KMS-11 (cell line): ENCODE measurements around the gene GIMAP7.

Experiments used
- H2AFZ ChIP-seq: fragments of 200-600 bp; sonication (generic); 2 replicates; pipeline ENCODE4 v1.6.1; 2016; ENCODE audit warnings: antibody characterized with exemption, mixed run types, low read depth
- H3K27ac ChIP-seq: fragments of 200-600 bp; sonication (generic); 2 replicates; pipeline ENCODE4 v1.6.1; 2016; ENCODE audit warnings: mild to moderate bottlenecking, mixed run types
- H3K27me3 ChIP-seq: fragments of 200-600 bp; sonication (generic); 2 replicates; pipeline ENCODE4 v1.6.1; 2017; ENCODE audit warnings: mild to moderate bottlenecking, low read depth, mixed run types, moderate library complexity; ENCODE audit not compliant: insufficient read depth
- H3K36me3 ChIP-seq: fragments of 200-600 bp; sonication (generic); 2 replicates; pipeline ENCODE4 v1.6.1; 2017; ENCODE audit warnings: mild to moderate bottlenecking, mixed run types; ENCODE audit not compliant: insufficient read depth
- H3K4me1 ChIP-seq: fragments of 200-600 bp; sonication (generic); 2 replicates; pipeline ENCODE4 v1.6.1; 2016; ENCODE audit warnings: mild to moderate bottlenecking, low read depth, mixed run types; ENCODE audit not compliant: poor library complexity, severe bottlenecking
- H3K4me2 ChIP-seq: fragments of 200-600 bp; sonication (generic); 2 replicates; pipeline ENCODE4 v1.7.0; 2016; ENCODE audit warnings: mild to moderate bottlenecking, mixed run types
- H3K4me3 ChIP-seq: fragments of 200-600 bp; sonication (generic); IDR thresholded peaks from 2 replicates; pipeline ENCODE4 v1.6.1; 2017; ENCODE audit warnings: low read depth, low read length, mixed read lengths; ENCODE audit not compliant: insufficient read depth
- H3K79me2 ChIP-seq: fragments of 200-600 bp; sonication (generic); 2 replicates; pipeline ENCODE4 v1.6.1; 2016; ENCODE audit warnings: low read depth, mixed run types; ENCODE audit not compliant: insufficient read depth
- H3K9ac ChIP-seq: fragments of 200-600 bp; sonication (generic); 2 replicates; pipeline ENCODE4 v1.6.1; 2016; ENCODE audit warnings: mild to moderate bottlenecking, mixed run types
- H4K20me1 ChIP-seq: fragments of 200-600 bp; sonication (generic); 2 replicates; pipeline ENCODE4 v1.6.1; 2016; ENCODE audit warnings: mild to moderate bottlenecking, mixed run types; ENCODE audit not compliant: insufficient read depth
- TF ChIP-seq, protein P1 (sequence below): fragments of 200-600 bp; sonication (generic); conservative IDR thresholded peaks from 2 replicates; pipeline ENCODE4 v1.6.1; 2017; ENCODE audit warnings: low read depth, mild to moderate bottlenecking, antibody characterized with exemption, low read length, moderate library complexity, mixed read lengths

Gene GIMAP7

DNA sequence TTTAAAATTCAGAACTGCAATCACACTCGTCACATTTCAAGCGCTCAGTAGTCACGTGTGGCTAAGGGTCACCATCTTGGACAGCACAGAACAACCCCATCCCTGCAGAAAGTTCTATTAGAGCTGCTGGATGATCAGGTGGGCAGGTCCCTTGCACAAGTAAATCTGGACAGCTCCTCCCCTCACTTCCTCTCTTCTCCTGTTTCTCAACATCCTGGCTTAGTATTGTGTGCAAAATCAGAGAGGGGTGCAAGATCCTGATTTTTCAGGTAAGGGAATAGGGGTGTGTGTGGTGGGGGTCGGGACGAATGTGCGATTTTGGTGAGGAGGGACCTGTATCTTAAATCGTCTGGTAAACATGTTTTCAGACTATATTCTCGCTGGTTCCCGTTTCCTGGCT is 52.5 kb downstream of the GIMAP7 start, which contains the start of gene GIMAP4:
Gene GIMAP4 (plus strand): TSS at position 222 of the 400 bp plus-strand sequence. CDS start 2,512 bp downstream, outside the sequence.
- Histone ChIP-seq H3K4me3 (no peak within 1 kb of the TSS), H2AFZ (no peak within 1 kb of the TSS), H3K4me2 (no peak within 1 kb of the TSS), H4K20me1 (no peaks in the 10 kb centered on the region), H3K36me3 (no peaks in the 10 kb centered on the region), H3K27me3 (no peaks in the 10 kb centered on the region), H3K79me2 (no peaks in the 10 kb centered on the region), H3K9ac (no peak within 1 kb of the TSS), H3K4me1 (no peaks in the 10 kb centered on the region), H3K27ac (no peak within 1 kb of the TSS)
- TF ChIP-seq, protein P1, sequence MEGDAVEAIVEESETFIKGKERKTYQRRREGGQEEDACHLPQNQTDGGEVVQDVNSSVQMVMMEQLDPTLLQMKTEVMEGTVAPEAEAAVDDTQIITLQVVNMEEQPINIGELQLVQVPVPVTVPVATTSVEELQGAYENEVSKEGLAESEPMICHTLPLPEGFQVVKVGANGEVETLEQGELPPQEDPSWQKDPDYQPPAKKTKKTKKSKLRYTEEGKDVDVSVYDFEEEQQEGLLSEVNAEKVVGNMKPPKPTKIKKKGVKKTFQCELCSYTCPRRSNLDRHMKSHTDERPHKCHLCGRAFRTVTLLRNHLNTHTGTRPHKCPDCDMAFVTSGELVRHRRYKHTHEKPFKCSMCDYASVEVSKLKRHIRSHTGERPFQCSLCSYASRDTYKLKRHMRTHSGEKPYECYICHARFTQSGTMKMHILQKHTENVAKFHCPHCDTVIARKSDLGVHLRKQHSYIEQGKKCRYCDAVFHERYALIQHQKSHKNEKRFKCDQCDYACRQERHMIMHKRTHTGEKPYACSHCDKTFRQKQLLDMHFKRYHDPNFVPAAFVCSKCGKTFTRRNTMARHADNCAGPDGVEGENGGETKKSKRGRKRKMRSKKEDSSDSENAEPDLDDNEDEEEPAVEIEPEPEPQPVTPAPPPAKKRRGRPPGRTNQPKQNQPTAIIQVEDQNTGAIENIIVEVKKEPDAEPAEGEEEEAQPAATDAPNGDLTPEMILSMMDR, result no peak

DNA sequence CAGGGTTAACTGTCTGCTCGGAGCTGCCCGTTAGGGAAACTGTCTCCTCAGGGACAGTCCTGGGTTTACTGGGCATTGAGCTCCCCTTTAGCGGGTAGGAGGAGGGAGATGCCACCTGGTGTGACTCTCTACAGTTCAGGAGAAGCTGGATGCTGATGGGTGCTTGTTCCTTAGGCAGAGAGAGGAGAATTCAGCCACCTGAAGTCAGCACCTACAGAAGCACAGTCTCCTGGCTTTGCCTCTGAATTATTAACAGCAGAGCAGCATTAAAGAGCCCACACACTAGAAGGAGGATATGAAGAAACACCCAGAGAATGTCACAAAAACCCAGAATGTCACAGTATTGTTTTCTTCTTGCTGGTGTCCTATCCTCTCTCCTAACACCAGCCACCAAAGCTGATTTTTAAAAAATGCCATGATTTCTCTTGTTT is 53.2 kb downstream of the GIMAP7 start:
- Histone ChIP-seq H3K4me3 (no peak overlapping the region), H3K27ac (no peak overlapping the region), H3K4me1 (no peaks in the 10 kb centered on the region), H3K27me3 (no peaks in the 10 kb centered on the region), H2AFZ (no peak overlapping the region), H3K4me2 (no peak overlapping the region), H4K20me1 (no peaks in the 10 kb centered on the region), H3K79me2 (no peaks in the 10 kb centered on the region), H3K9ac (no peak overlapping the region), H3K36me3 (no peaks in the 10 kb centered on the region)
- TF ChIP-seq, protein P1, result no peak

DNA sequence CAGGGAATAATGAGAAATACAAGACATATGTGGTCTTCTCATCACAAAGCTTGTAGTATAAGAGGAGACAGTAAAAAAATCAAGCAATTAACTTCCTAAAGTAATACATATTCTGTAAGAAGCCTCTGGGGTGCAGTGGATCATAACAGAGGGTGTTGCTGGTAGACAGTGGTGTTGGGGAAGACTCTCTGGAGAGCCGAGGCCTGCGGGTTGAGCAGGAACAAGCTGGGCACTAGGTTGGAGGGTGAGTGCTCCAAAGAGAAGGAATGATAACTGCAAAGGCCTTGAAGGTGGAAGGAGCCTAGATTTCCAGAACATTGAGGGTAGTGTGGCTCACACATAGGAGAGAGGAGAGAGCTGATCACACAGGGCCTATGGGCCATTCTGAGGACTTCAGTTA is 54.0 kb downstream of the GIMAP7 start:
- no peaks in the 10 kb centered on the region for H3K4me1 ChIP-seq

DNA sequence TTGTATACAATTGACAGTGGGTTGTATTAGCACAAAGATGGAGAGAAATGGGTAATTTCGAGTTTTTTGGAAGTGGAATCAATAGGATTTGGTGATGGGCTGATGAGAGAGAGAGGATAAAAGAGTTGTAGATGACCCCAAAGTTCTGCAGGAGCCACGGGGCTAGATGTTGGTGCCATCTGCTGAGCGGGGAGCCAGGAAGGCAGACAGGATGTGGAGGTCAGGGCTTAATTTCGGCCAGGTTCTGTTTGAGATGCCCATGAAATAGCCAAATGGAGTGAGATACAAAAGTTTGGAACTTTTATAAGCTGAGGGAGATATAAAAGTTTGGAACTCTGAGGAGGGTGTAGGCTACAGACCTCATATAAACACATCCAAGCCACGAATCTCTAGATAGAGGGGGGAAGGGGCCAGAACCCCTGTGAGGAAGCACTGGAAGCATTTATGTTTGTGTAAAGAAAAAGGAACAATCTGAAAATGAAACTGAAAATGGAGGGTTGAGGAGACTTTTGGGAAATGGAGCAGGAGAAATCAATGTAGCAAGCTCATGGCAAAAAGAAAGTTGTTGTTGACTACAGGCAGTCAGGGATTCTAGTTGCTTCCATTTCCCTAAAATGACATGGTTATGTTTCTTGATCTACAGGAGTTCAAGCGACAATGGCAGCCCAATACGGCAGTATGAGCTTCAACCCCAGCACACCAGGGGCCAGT is 54.7 kb downstream of the GIMAP7 start:
- Histone ChIP-seq H3K9ac (no peak overlapping the region), H3K4me2 (no peak overlapping the region), H3K4me1 (no peaks in the 10 kb centered on the region), H2AFZ (peak overlapping the region; percentile 9; the same call in 1 of the 2 replicates), H3K36me3 (no peaks in the 10 kb centered on the region), H4K20me1 (no peaks in the 10 kb centered on the region), H3K79me2 (no peaks in the 10 kb centered on the region), H3K27ac (no peak overlapping the region), H3K27me3 (no peaks in the 10 kb centered on the region), H3K4me3 (no peak overlapping the region)
- TF ChIP-seq, protein P1, result no peak

More for the DNA sequence above, 54.0 kb downstream of the GIMAP7 start:
- no peak overlapping the region for H3K4me2 ChIP-seq
- no peak overlapping the region for H3K27ac ChIP-seq
- no peaks in the 10 kb centered on the region for H3K27me3 ChIP-seq
- TF ChIP-seq, protein P1, result no peak
- H3K36me3 ChIP-seq, result no peaks in the 10 kb centered on the region
- no peak overlapping the region for H3K4me3 ChIP-seq
- H2AFZ ChIP-seq, result no peak overlapping the region
- no peaks in the 10 kb centered on the region for H4K20me1 ChIP-seq
- H3K9ac ChIP-seq, result no peak overlapping the region
- H3K79me2 ChIP-seq, result no peaks in the 10 kb centered on the region
